HG03066 (cell line): Measurements from ENCODE around the gene NPEPL1.
"Not testable (repeated sequence)": the region's sequence is repeated elsewhere in the genome, so short reads cannot be mapped to it uniquely, and the experiment has no call there.

Experiments used
- ATAC-seq: cut with Tn5 transposase; IDR thresholded peaks from one replicate; pipeline ENCODE4 v1.9.1; 2021; ENCODE audit warnings: low read depth; ENCODE audit not compliant: unreplicated experiment

NPEPL1 gene

GRCh38 chr20:58723628-58723984 lies 31.0 kb downstream of the NPEPL1 start:
- ATAC-seq, result no peak

DNA sequence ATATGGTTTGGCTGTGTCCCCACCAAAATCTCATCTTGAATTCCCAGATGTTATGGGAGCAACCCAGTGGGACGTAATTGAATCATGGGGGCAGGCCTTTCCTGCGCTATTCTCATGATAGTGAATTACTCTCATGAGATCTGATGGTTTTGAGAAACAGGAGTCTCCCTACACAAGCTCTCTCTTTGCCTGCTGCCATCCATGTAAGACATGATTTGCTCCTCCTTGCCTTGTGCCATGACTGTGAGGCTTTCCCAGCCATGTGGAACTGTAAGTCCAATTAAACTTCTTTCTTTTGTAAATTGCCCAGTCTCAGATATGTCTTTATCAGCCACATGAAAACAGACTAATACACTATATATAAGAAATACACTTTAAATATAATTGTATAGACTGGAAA lies 33.6 kb downstream of the NPEPL1 start:
- not testable (repeated sequence) for ATAC-seq

- ATAC-seq, result no peak
Measured at GRCh38 chr20:58731192-58731591, 38.6 kb downstream of the NPEPL1 start.

DNA sequence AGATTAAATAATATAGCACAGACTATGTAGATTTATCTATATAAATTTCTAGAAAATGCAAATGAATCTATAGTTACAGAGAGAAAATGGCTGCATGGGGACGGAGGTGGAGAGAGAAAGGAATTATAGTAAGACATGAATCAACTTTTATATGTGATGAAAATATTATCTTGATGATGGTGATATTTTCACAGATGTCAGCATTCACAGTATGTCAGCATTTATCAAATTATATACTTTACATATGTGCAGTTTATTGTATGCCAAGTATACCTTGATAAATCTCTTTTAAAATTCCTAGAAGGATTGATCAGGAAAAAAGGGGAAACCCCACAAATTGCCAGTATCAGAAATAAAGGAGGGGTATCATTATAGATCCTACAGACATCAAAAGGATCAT lies 44.6 kb downstream of the NPEPL1 start:
- no peak for ATAC-seq

GRCh38 chr20:58740356-58741308 lies 48.0 kb downstream of the NPEPL1 start:
- ATAC-seq, result no peak

- ATAC-seq, result no peak
Measured at GRCh38 chr20:58741384-58741783, 48.8 kb downstream of the NPEPL1 start.

GRCh38 chr20:58742668-58743566 lies 50.3 kb downstream of the NPEPL1 start:
- ATAC-seq, result no peak

GRCh38 chr20:58743929-58744534 lies 51.4 kb downstream of the NPEPL1 start:
- no peak for ATAC-seq

DNA sequence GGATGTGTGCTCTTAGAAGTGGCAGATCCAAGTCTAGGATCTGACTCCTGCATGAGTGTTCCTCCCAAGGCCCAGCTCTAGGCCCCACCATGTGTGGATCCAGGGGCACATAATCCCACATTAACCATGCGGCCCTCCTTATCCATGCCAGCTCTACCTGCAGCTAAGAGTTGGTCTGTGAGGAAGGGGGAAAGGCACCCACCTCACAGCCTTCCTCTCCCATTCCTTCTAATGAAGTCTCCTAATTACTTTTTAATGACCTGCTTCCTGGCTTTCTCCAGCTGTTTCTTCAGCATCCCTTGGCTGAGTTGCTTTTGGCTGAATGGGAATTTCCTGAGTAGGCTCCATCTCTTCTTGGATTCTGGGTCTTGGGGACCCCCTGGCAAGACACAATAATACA lies 52.2 kb downstream of the NPEPL1 start:
- ATAC-seq, result no peak

DNA sequence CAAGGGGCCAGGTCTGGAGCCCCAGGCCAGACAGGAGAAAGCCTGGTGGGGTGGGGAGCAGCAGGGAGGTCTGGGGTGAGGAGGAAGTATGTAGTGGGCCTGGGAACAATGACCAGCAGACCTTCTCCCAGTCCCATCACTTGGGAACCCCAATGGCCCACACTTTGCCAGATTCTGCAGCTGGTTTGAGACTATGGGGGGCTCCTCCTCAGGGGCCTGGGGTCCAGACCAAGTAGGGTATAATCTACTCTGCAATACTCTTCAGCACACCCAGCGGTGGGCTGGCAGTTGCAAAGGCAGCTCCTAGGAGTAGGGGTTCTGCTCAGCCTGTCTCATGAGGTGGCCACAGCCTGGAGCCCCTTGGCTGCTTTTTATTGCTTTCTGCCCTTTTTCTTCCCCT lies 52.8 kb downstream of the NPEPL1 start:
- ATAC-seq, result no peak

GRCh38 chr20:58746620-58747019 lies 54.0 kb downstream of the NPEPL1 start:
- ATAC-seq, result no peak

DNA sequence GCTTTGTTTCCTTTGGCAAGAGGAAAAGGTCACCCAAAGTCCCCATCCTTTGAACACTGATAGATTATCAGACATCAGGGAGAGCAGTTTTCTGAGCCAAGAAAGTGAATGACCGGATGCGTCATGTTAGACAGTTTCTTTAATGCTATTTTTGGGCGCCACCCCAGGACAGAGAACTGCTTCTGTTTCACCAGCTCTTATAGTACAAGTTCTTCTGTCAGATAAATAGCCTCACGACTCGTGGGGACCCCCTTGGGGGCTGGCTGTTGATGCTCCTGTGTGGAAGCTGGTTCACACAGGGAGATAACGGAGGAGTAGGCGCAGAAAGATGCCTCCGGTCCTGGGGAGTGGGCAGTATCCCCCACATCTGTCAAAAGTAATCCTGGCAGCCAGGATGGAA lies 54.6 kb downstream of the NPEPL1 start:
- ATAC-seq, result no peak

DNA sequence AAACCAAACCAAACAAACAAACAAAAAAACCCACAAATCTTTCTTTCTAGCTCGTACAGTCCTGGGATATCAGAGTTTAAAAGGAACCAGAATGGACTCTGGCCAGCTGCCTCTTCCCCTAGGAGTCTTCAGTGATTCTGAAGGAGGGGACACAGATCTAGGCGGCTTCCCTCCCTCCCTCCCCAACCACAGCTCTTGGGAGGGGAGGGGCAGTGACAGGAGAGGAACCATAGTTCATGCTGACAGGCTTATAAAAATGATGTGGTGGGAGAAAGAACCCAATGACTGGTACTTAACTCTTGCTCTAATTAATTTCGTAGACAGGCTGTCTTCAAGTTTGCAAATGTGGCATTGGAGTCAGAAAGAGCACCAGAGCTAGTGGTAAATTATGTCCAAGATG lies 56.0 kb downstream of the NPEPL1 start:
- no peak for ATAC-seq

DNA sequence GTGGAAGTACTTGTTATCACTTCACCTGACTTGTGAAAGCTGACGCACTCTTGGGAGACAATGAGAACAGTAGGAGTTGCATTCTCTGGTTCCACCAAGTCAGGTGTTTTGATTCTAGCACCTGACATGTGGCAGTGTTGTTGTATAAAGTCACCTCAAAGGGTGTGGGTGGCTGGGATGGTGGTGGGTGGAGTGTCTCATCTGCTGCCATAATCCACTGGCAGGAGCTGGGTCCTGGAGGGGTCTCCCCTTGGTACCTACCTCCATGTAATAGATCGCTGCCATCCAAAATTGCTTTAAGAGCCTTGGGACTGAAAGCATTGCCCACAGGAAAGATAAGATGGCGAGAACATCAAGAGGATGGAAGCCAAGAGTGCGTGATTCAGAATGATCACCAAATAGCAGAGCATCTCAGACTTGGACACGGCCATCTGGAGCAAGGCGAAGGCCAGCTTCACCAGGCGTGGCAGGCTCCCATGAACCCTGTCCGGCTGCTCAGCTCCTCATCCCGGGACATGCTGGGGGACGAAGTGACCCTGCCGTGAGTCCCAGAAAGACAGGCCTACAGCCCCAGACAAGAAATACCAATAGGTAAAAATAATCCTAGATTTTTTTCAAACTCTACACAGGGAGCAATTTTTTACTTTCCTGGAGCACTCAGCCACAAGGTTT lies 56.6 kb downstream of the NPEPL1 start:
- ATAC-seq, result no peak

DNA sequence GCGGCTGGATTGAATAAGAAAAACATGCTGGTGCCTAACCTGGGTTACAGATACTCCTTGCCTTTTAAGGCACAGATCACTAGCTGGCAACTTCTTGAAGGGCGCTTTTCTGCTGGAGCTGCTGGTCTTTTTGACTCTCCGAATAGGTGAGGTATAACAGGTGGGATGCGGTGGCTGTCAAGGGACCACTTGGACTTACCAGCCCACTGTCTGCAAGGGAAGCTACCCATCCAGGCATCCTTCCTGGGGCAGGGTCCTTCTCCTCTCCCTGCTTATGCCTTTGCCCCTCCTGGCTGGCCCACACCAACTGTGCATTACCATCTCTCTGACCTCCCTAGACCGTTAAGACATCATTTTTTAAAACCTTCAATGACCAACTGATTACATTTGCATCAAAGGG lies 57.4 kb downstream of the NPEPL1 start:
- ATAC-seq, result no peak

DNA sequence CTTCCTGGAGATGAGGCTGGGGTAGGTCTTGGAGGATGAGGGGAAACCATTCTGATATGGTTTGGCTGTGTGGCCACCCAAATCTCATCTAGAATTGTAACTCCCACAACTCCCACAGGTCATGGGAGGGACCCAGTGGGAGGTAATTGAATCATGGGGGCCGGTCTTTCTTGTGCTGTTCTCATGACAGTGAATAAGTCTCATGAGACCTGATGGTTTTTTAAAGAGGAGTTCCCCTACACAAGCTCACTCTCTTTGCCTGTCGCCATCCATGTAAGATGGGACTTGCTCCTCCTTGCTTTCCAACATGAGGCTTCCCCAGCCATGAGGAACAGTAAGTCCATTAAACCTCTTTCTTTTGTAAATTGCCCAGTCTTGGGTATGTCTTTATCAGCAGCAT lies 58.1 kb downstream of the NPEPL1 start:
- ATAC-seq, result not testable (repeated sequence)

GRCh38 chr20:58751979-58752378 lies 59.4 kb downstream of the NPEPL1 start:
- no peak for ATAC-seq

DNA sequence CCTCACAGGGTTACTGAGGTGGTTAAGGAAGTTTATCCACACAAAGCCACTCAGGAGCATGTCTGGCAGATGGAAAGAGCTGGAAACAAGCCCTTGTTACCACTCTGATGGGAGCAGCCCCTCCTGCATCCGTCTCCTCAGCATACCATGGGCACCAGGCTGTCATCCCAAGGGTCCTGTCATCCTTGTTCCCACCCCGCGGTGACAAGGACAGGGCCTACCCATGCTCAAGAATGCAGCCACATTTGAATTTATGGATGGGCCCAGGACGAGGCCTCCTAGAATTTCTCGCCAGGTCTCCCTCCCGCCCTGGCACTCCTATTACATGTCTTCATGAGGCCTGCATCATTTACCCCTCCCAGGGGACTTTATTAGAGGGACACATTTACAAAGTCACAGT lies 60.0 kb downstream of the NPEPL1 start:
- ATAC-seq, result no peak

DNA sequence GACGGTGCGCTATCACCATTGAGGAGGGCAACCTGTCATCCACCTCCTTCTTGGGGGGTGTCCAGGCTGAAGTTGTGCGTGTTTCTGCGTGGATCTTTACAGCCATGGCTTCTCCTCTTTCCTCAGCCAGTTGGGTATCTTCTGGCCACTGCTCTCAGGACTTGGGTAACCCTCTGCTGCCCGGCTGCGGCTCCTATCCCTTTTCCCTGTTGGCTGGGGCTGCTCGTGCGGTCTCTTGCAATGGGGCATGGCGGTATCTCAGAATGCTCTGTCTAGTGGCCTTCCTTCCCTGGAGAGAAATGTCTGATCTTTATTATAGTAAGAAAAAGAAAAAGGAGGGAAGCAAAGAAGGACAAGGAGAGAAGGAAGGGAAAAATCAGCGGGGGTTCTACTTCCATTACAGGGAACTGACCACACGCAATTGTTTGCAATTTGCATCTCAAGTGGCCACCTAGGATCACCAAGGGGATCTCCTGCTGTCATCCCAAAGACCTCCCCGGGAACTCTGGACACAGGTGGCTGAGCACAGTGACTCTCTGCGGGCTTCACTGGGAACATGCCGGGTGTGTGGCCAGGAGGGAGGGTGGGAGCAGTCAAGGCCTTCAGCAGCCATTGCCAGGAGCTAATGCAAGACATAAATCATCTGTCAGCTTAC lies 60.8 kb downstream of the NPEPL1 start:
- no peak for ATAC-seq

DNA sequence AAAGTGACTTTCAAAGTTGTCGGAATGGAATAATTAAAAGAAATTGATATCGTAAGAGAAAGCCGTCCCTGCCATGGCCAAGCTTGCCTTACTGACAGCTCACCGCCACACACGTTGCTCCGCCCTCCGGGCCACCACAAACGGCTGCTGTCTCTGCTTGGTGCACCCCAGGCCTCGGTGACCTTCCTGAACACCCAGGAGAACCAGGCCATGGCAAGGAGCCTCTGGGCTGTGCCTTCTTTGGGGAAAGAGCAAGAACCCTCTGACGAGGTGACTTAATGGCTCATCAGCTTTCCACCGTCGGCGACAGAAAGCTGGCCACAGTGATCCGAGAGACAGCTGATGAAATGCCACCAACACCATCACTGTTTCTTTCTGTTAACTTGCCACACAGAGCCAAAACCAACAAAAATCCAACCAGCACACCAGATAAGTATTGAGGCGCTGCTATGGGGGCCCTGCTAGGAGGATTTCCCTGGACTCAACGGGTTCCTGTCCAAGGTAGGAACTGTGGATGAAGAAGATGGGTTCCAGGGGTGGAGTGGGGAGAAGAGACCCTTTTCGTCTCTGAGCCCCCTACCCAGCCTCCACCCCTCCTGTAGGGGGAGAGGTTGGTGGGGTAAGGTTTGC lies 61.4 kb downstream of the NPEPL1 start:
- ATAC-seq, result no peak
